HuH-7 (cell line): ENCODE measurements around the gene HDAC10.
A peak's percentile ranks its signal among the peaks of the same experiment; 100 is the strongest.

Experiments
- DNase-seq: peaks from one replicate; pipeline ENCODE4 v3.0.0; 2011; ENCODE audit warnings: low spot score

Gene HDAC10

DNA sequence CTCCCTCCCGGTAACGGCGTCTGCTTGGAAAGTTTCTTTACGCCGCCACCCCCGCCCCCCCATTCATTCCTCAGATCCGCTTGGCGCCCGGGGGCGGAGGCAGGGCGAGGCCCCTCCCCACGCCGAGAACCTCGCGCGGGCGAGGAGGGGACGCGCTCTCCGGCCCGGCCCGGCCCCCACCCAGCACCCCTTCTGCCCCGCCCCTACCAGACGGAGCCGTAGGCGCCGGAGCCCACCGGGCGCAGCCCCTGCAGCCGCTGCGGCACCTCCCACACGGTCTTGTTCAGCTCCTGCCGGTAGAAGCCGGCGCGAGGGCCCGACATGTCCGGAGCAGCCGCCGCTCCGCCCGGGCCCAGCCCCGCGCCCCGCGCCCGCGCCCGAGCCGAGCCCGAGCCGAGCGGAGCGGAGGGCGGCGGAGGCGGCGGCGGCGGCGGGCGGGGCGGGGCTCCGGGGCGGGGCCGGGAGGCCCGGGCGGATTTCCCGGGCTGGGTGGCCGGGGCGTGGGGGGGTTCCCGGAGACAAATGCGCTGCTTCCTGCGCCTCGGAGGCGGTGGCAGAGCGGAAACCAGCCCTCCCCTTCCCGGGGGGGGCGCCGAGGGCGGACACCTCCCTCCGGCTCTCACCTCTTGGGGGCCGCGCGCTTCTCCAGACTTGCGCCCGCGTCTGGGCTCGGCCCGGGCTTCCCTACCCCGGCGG is 19.1 kb upstream of the HDAC10 start, which contains the start of gene MAPK11:
MAPK11 (minus strand) TSS at position 411 of the 696 bp plus-strand sequence; CDS start at position 323, 88 bp downstream.
- no peak for DNase-seq

DNA sequence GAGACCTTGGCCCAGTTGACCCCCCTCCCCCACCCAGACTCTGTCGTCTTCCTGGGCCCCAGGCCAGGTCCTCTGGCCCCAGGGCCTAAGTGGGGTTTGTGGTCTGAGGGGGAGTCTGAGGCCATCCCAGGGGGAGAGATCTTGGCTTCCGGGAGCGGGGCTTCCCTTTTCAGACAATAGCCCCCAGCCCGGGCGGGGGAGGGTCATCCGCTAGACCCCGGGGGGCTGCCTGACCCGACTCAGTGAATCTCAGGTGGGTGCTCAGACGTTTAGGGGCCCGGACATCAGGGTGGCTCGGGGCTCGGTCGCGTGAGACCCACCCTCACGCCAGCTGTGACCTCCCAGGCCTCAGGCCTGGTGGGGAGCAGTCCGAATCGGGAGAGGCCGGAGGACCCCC is 18.5 kb upstream of the HDAC10 start:
- DNase-seq = no peak

DNA sequence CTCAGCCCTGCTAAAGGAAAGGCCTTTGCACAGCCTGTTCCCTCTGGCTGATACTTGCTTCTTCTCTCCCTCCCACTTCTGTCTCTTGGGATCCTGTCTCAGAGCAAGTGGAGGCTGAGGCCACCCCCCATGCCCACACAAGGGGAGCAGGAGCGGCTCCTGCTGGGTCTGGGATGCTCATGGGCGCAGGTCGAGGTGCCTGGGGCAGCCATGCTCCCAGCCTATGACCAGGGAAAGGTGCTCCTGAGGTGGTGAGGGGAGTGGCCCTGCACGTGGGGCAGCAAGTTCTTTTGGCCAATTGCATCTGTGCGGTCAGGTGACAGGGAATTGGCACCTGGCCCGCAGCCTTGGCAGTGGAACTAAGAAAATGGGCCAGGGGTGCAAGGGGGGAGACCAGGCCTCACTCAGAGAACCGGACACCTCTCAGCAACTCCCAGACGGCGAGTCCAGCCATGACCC is 17.6 kb upstream of the HDAC10 start:
- no peak for DNase-seq

DNA sequence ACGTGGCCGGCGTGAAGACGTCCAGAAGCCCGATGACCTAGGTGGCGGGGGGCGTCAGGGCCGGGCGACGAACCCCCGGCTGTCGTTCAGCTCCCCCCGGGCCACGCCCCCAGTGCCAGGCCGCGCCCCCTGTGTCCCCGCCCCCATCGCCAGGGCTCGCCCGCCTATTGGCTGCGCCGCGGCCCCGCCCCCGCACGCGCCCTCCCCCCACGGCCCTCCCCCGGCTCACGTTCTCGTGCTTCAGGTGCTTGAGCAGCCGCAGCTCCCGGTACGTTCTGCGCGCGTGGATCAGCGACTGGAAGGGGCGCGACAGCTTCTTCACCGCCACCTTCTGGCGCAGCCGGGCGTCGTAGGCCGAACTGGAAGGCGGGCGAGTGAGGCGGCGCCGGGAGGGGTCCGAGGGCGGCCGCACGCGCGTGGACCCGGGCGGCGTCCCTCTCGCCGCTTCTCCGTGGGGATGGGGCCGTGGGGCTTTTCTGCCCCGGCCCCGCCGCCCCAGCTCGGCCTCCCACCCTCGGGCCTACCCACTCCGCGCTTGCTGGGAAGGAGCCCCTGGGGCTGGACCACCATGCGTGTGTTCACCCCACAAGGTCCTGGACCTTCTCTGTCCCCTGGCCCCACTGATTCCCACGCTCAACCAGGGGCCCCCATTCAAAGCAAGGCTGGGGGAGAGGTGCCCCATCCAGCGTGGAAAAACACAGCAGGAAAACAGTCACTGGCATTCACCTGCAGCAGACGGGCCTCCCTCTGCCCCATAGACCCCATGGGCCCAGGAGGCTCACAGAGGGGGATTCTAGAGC is 16.7 kb upstream of the HDAC10 start:
- no peak for DNase-seq

DNA sequence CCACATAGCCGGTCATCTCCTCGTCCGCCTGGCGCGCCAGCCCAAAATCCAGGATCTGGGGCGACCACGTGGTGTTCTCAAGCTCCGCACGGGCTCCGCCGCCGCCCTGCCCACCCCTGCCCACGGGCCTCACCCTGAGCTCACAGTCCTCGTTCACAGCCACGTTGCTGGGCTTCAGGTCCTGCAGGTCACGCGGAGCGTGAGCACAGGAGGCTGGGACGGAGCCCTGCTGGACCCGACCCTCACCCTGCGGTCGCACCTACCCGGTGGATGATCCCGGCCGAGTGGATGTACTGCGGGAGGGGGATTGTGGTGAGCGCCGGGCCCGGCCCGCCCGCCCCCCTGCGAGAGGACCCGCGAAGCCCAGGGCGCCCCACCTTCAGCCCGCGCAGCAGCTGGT is 15.9 kb upstream of the HDAC10 start:
- DNase-seq = no peak

DNA sequence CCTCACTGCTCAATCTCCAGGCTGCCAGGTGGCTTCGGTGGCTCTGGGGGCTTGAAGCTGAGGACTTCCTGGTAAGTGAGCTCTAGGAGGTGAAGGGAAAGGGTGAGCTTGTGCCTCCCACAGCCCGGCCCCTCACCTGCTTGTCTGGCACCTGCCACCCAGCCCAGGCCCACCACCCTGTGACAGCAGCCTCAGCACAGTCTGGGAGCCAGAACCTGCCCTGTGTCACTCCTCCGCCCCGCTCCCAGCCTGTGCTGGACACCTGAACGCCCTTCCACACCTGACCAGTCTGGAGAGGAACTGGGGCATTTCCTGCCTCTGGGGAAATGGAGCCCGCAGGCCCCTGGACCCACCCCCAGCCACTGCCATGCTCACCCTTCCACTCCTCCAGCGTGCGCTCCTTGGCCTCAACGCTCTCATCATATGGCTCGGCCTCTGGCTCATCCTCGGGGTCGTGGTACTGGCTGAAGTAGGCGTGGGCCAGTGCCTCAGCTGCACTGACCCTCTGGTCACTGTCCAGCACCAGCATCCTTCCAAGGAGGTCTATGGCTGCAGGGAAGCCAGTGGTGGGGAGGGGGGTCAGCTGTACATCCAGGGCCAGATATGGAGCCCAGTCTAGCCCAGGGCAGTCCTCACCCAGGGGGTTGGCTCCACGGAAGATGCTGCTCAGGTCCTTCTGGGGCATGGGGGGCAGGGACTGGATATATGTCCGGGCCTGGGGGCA is 14.0 kb upstream of the HDAC10 start:
- no peak for DNase-seq

DNA sequence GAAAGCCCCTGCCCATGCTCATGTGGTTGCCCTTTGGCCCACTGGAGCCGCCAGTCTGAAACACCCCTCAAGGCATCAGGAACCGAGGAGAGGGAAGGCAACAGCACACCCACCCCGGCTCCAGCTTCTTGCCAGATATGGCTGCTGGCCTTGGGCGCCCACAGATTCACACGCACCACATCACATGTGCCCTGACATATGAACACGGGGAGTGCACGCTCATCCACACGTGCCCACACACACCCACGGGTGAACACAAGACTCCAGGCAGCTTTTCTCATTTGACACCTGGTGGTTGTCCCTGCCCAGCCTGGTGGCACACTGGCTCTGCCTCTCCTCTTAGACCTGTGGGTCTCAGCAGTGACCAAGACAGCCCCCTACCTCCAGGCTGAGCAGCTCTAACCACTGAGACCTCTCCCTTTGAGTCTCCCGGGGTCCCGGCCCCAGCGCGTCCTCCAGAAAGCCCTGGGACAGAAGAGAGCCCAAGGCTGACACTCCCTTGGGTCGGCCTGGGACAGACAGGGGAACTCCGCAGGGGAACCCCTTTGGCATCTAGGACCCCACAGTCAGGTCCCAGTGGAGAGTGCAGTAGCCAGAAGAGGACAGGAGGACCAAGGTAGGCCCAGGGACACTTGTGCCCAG is 13.2 kb upstream of the HDAC10 start:
- DNase-seq = no peak

DNA sequence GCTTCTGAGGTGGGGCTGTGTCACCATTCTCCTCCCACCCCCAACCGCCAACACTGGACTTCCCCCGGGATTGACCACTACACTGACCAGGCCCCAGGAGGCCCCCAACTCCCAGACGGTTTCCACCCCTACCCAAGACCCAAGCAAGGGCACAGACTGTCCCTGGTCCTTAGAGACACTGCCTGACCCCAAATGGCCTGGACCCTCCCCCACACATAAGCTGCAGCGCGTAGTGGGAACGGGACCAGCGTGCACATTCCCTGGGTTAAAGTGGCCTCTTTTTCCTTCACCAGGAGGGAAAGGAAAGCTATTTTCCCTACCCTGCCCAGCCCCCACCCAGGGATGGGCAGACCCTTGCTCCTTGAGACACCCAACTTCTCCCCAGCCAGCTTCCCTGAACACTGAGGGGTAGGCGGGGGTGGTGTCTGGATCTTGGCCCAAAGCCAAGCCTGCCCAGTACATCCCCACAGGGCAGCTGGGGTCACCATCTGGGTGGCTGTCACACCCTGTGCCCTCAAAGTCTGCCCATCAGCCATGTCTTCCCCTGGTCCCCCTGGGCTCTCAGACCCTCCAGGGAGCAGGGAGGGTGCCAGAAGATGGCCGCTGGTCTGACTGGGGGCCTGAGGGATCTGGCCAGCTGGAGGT is 12.0 kb upstream of the HDAC10 start:
- DNase-seq = no peak

DNA sequence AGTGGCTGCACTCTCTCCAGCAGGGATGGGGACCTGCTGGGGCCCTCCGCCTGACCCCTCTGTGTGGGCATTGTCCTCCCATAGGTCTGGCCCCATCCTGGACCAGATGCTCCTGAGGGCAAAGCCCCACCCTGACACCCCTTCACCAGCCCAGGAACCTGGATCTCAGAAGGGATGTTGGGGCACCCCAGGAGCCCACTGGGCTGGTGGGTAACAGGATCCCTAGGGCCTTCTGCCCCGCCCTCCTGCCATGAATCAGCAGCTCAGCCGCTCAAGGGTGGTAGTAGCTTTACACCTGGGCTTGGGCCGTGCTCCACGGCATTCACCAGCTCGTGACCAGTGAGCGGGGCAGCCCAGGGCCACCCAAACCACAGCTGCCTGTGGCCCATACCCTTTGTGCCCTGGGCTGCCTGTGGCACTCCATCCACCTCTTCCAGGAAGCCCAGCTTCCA is 11.4 kb upstream of the HDAC10 start:
- DNase-seq = peak; percentile 63

DNA sequence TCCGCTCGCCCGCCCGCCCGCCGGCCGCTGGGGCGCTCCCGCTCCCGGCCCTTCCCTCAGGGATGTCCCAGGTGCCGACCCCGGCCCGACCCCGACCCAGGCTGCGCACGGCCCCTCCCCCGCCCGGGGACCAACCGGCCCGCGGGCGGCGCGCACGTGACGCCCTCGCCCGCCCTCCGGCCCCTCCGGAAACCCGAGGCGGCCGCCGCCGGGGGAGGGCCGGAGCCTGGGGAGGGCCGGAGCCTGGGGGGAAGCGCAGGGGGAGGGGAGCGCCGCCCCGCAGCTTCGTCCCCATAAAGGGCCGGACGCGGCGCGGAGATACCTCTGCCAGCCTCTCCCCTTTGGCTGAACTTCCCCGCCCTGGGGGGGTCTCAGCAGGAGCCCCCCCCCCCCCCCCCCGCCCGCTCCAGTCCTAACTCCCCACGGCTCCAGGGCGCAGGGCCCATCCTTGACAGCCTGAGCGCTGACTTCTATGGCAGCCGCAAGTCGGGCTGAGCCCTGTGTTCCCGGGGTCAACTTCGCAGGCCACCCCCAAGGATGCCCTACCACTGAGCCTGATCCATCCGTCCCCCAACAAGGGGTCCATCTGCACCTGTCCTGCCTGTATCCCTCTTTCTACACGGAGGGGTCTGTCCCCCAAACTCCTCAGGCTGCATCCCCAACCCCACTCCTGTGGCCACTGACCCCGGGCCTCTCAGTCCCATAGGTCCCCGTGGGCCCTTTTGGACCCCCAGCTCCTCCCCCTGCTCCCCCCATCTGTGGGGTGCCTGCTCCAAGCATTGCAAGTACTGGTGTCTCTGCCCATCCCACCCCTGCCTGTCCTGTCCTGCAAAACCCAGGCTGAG is 10.8 kb upstream of the HDAC10 start, which contains the start of gene MAPK12:
MAPK12 (minus strand) TSS at position 69 of the 845 bp plus-strand sequence. CDS start 174 bp downstream, outside the sequence.
- DNase-seq = peak; percentile 92

DNA sequence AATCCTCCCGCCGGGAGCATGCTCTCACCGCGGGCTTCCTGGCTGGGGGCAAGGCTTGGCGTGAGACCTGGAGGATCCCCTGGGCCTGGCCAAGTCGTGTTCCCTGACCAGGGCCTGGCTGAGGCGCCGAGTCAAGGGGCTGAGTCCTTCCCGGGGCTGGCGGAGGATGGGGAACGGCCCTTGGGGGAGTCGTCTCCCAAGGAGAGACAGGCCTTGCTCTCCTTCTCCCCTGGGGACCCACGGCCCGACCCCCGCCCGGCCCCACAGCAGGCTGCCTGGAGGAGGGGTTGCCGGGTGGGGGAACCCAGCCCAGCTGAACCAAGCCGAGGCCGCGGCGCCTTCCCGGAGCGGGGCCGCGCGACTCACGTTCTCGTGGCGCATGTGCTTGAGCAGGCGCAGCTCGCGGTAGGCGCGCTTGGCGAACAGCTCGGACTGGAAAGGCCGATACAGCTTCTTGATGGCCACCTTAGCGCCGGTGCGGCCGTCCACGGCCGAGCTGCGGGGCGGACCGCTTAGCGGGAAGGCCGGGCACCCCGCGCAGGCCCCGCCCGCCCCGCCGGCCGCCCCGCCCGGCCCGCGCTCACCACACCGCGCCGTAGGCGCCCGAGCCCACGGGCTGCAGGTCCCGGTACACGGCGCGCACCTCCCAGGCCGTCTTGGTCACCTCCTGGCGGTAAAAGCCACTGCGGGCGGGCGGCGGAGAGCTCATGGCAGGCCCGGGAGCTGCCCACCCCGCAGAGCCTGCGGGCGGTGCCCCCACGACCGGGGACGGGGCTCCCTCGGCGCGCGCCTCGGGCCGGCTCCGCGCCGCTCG is 9.9 kb upstream of the HDAC10 start:
- DNase-seq = peak; percentile 64

DNA sequence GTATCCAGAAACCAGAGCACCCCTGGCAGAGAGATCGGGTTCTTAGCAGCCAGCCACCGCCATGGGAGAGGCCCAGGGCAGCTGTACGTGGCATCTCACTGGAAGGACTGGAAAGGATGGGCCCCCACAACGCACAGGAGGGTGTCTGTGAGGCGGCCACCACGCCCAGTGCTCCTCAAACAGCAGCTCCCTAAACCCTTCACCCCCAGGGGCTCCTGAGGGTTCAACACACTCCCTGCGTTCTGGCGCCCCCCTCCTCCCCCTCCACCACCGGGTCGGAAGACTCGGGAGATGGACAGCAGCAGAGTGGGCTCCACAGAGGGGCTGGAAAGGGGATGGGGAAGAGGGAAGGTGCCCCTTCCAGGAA is 9.4 kb upstream of the HDAC10 start:
- no peak for DNase-seq

DNA sequence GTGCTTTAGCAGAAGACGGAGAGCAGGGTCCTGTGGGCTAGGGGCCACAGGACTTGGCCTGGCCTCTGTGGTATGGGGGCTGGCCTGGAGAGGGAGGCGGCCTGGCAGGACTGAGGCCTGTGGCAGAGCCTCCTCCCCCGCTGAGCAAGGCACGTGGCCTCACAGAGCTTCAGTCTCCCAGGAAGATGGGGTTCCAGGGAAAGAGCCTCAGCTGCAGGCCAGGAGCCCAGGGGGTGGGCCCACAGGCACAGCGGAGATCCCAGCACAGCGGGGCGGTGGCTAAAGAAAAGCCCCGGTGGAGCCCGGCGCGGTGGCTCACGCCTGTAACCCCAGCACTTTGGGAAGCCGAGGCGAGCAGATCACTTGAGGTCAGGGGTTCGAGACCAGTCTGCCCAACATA is 8.2 kb upstream of the HDAC10 start:
- DNase-seq = no peak

DNA sequence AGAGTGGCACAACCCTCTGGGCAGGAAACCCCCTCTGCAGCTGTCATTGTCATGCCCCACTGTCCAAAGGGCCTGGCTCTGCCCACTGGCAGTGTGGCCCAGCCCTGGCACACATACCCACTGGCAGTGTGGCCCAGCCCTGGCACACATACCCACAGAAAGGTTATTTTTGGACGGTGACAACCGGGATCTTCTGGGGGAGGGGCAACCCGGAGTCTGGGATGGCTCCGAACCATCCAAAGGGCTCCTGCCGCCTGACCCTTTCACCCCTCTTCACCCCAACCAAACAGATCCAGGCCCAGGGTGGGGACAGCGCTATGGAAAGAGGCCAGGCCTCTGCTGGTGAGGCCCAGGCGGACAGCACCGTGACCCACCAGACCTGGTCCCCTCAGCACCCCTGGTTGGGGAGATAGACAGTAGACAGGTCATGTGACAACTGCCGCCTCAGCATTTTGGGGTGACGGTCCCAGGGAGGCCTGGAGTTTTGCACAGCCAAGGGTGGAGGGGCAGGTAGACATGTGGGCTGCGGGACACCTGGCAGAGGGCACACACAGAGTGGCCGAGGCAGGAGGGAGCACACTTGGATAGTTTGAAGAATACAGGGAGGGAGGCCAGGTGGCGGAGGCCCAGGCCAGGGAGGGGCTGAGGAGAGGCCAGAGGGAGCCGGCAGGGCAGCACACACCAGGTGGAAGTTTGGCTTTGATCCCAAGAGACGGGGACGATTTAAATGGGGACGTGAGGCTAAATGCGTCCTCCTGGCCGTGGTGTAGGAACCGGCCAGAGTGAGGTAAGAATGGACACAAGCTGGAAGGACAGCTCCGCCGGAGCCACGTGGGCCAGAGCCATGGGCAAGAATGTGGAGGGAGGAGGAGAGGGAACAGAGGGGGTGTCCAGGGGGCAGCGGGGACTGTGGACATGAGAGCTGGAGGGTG is 7.6 kb upstream of the HDAC10 start:
- DNase-seq = no peak

DNA sequence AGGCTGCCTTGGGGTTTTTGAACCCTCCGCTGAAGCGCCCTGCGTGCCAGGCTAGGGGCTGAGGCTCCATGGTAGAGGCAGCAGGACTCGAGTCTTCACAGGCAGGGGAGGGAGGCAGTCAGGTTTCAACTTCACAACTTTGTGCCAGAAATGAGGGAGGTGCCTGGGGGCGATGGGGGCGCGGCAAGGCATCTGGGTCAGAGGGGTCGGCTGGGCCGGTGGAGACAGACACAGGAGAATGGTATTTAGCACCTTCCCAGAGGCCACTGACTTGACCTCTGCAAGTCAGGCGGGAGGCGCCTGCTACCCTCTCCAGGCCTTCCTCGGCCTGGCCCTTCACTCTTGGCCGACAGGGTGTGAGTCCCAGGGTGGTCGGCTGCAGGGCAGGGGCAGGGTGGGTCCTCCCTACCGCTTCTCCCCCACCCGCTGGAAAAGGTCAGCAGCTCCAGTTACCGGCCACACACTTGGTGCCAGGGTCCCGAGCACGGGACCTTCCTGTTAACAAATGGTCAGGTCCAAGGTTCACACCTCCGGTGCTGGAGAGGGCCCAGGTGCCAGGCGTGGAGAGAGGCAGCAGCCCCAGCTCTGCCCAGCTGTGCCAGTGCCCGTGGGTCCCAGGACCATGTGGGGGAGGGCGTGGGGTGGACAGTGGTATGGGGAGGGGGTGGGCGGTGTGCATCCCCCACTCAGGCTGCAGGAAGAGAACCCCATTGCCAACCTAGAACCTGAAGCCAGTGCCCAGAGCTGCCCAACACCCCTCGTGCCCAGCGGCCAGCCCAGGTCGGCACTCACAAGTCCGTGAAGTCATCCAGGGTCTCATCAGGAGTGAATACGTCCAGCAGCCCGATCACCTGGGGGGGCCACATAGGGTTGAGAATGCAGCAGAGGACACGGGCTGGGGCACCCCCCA is 6.6 kb upstream of the HDAC10 start:
- no peak for DNase-seq

DNA sequence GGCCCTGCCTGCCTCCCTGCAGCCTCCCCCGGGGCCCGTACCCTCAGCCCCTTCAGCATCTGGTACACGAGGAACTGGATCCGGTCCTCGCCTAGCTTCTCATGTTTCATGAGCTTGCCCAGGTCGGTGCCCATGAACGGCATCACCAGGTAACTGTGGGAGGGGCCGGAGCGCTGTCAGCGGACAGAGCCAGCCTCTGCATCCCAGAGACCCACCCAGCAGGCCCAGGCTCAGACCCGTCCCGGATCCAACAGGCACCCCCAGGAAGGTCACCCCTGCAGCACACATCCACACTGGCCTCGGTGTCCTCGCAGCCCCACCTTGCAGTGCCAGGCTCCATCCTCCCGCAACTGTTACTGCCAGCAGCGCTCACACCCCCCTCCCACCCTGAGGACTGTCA is 6.0 kb upstream of the HDAC10 start:
- DNase-seq = no peak

DNA sequence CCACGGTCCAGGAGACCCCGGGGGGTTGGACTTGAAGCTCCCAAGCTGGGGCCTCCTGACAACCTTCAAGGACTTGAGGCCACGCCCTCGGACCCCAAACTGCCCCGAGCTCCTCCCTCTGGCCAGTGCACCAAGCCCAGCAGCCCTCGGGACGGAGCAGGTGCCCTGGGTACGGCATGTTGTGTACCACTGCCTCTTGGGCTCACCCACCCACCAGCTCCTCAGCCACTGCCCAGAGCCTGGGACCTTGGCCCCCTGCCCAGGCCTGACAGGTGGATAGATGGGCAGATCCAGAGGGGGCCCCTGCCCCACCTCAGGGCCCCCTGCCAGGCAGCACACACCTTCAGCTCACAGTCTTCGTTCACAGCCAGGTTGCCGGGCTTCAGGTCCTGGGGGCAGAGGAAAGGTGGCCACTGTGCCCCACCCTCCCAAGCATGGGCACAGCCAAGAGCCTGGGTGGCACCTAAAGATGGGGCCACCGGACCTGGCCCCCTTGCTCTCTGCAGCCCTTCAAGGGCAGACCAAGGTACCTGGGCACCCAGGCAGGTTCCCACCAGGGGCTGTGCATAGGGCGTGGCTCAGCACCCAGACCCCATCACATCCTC is 5.3 kb upstream of the HDAC10 start:
- no peak for DNase-seq
